Suprapubic skin (tissue), 4 donors: ENCODE results near the gene KIF21B. TPM values are rescaled to one million over a fixed set of nuclear protein-coding genes. Genes with fewer than 3 reads are reported as not detected.

ENCODE experiments used
- DNase-seq, 2 donors: peaks; one replicate each; pipeline ENCODE4 v3.0.0-alpha.2; 2019; ENCODE audit warnings: low spot score in 2 of 2
- H3K27ac ChIP-seq: fragments of 200-600 bp; sonication (generic); one replicate; pipeline ENCODE4 v1.5.1; 2019
- H3K27me3 ChIP-seq: fragments of 200-600 bp; sonication (generic); one replicate; pipeline ENCODE4 v1.5.1; 2019
- H3K36me3 ChIP-seq: fragments of 200-600 bp; sonication (generic); one replicate; pipeline ENCODE4 v1.5.1; 2019
- H3K4me1 ChIP-seq: fragments of 200-600 bp; sonication (generic); one replicate; pipeline ENCODE4 v1.5.1; 2019
- H3K4me3 ChIP-seq: fragments of 200-600 bp; sonication (generic); one replicate; pipeline ENCODE4 v1.5.1; 2019; ENCODE audit warnings: mild to moderate bottlenecking
- H3K9me3 ChIP-seq: fragments of 200-600 bp; sonication (generic); one replicate; pipeline ENCODE4 v1.5.1; 2019
- EP300 ChIP-seq: sonication (generic); formaldehyde crosslinking; IDR thresholded peaks from one replicate; pipeline ENCODE4 v1.6.1; 2017; ENCODE audit warnings: antibody characterized with exemption
- POLR2A ChIP-seq, 2 donors: fragments of 450-650 bp; IDR thresholded peaks; one replicate each; pipeline ENCODE4 v1.6.1; 2017; ENCODE audit warnings: antibody characterized with exemption in 2 of 2, mild to moderate bottlenecking in 2 of 2, moderate library complexity in 2 of 2
- POLR2AphosphoS5 ChIP-seq, 3 donors: sonication (generic); formaldehyde crosslinking; IDR thresholded peaks; one replicate each; pipeline ENCODE4 v1.6.1; 2017; ENCODE audit warnings: antibody characterized with exemption in 3 of 3
- WGBS: methylation state at CpG from one replicate; pipeline ENCODE4 v1.1.5; 2018; 5-methylcytosine and 5-hydroxymethylcytosine counted together
- total RNA-seq, 4 donors: library from RNA; depleted of rRNA; stranded (reverse); fragments of >200 nt; gene quantifications; one replicate each; pipeline ENCODE4 v1.1.0, GENCODE V29; 2016
- TF ChIP-seq, protein P1 (sequence below), 2 donors: fragments of 200-600 bp in 1 of 2; fragments of 450-650 bp in 1 of 2; sonication (generic) in 1 of 2; IDR thresholded peaks; one replicate each; pipeline ENCODE4 v1.5.1; 2016 to 2019; ENCODE audit warnings: antibody characterized with exemption in 2 of 2, mild to moderate bottlenecking in 1 of 2, moderate library complexity in 1 of 2

Gene KIF21B
- total RNA-seq, 4 donors from 2014 or later: 0.65 to 2.3 (median 1.1) TPM

DNA sequence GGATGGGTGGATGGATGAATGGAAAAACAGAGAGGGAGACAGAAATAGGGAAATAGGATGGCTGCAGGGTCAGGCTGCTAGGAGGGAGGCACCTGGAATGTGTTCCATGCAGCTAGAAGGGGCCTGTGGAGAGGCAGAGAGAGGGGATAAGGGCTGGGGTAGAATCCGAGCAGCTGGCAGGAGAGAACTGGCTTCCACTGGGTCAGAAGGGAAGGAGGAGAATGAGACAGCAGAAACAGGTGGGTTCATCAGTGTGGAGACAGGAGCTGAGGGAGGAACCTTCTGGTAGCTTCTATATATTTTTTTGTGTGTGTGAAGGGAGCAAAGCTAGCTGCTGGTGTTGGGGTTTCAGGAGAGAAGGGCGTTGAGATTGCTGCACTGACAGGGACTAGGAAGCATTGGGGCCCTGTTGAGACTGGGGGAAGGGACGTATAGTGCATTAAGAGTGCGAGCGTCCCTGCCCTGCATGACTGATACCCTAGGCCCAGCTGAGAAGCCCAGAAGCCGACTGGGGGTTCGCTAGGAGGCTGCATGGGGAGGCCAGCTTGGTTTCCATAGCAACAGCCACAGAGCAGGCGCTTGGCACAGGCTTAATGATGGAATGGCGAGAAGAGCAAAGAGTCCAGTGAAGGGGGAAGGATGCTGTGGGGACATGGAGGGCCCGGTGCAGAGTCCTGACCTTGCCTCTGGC lies 14.8 kb upstream of the KIF21B start:
- H3K36me3 ChIP-seq: no peaks in the 10 kb centered on the region
- 89% methylated on average over 10 of the region's 10 CpGs for WGBS
- H3K9me3 ChIP-seq: no peaks in the 10 kb centered on the region
- no peak overlapping the region for H3K27ac ChIP-seq
- no peak for DNase-seq
- no peak for TF ChIP-seq POLR2A (IDR thresholded peaks at IDR 0.05)
- no peak for TF ChIP-seq POLR2AphosphoS5 (IDR thresholded peaks at IDR 0.05)
- TF ChIP-seq, protein P1, sequence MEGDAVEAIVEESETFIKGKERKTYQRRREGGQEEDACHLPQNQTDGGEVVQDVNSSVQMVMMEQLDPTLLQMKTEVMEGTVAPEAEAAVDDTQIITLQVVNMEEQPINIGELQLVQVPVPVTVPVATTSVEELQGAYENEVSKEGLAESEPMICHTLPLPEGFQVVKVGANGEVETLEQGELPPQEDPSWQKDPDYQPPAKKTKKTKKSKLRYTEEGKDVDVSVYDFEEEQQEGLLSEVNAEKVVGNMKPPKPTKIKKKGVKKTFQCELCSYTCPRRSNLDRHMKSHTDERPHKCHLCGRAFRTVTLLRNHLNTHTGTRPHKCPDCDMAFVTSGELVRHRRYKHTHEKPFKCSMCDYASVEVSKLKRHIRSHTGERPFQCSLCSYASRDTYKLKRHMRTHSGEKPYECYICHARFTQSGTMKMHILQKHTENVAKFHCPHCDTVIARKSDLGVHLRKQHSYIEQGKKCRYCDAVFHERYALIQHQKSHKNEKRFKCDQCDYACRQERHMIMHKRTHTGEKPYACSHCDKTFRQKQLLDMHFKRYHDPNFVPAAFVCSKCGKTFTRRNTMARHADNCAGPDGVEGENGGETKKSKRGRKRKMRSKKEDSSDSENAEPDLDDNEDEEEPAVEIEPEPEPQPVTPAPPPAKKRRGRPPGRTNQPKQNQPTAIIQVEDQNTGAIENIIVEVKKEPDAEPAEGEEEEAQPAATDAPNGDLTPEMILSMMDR (IDR thresholded peaks at IDR 0.05): no peak
- no peak for TF ChIP-seq EP300
- H3K27me3 ChIP-seq: peaks cover 4% of the 10 kb centered on the region
- peaks cover 5% of the 10 kb centered on the region for H3K4me1 ChIP-seq
- H3K4me3 ChIP-seq: no peak overlapping the region

DNA sequence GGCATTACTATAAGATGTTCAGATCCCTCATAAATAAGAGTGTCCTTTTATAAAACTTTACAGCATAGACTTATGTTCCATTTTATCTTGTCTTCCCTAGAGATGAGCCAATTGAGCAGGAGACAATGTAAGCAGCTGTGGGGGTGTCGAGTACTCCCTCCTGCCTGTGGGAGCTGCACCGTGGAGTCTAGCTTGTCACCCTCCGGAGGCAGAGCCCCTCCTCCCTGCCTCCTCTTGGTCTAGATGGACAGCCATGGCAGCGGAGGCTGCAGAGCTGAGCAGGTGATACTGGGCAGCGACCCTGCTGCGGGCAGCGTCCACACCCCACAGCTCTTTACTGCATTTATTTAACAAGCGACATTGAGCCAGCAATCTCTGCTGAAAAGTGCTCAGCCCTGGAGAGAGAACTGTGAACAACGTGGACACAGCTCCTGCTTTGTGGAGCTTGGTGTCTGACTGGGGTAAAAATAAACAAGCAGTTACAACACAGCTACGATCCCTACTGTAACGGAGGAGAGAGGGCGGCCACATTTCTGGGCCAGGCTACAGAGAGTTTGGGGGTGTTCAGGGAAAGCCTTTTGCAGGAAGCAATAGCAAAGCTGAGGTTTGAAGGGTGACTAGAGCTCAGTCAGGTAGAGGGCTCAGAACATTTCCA lies 12.8 kb upstream of the KIF21B start:
- no peaks in the 10 kb centered on the region for H3K9me3 ChIP-seq
- WGBS: 67% methylated on average over 9 of the region's 12 CpGs
- TF ChIP-seq, protein P1 (IDR thresholded peaks at IDR 0.05): no peak
- TF ChIP-seq POLR2A (IDR thresholded peaks at IDR 0.05): no peak
- no peak for TF ChIP-seq POLR2AphosphoS5 (IDR thresholded peaks at IDR 0.05)
- TF ChIP-seq EP300: no peak
- H3K27ac ChIP-seq: no peak overlapping the region
- no peak for DNase-seq
- H3K27me3 ChIP-seq: peaks cover 4% of the 10 kb centered on the region
- no peaks in the 10 kb centered on the region for H3K4me1 ChIP-seq
- H3K36me3 ChIP-seq: no peaks in the 10 kb centered on the region
- H3K4me3 ChIP-seq: no peak overlapping the region

DNA sequence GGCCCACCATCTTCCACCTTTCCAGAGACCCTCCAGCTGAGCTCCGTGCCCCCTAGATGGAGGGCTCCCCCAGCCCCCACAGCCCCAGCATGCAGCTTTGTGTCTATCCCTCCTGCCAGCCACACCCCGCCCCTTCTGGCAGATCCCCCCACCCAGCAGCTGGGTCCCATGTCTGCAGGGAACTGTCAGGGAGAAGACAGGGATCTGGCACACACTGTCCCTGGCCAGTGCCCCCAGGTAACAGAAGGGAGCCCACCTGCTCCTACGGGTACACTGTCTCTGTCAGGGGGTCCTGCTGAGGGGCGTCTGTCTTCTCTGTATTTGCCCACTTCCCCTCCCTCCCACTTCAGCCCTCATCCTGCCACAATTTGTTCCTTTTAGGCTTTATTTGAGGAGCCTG lies 11.2 kb upstream of the KIF21B start:
- Histone ChIP-seq H3K9me3 (no peaks in the 10 kb centered on the region), H3K36me3 (no peaks in the 10 kb centered on the region), H3K4me3 (no peak overlapping the region), H3K27me3 (peaks cover 4% of the 10 kb centered on the region), H3K27ac (no peak overlapping the region), H3K4me1 (no peaks in the 10 kb centered on the region)
- no peak for DNase-seq
- TF ChIP-seq, protein P1 (IDR thresholded peaks at IDR 0.05): no peak
- TF ChIP-seq POLR2A (IDR thresholded peaks at IDR 0.05): no peak
- TF ChIP-seq EP300: no peak
- no peak for TF ChIP-seq POLR2AphosphoS5 (IDR thresholded peaks at IDR 0.05)
- 90% methylated on average over 2 of the region's 4 CpGs for WGBS

DNA sequence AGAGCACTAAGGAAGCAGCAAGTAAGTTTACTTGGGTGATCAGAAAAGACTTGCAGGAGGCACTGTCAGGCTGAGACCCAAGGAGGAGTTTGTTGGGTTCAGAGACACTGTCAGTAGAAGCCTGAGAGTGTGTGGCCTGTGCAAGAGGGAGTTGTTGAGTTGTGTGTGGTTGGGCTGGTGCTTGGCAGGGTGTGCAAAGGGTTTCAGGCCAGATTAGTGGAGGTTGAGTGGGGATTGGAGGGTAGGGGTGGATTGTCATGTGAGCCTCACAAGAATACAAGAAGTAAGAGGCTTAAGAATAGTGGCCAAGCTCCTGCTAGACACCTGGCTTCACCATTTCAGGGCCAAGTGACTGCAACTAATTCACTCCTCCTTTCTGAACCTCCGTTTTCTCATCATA lies 8.9 kb upstream of the KIF21B start:
- DNase-seq: no peak
- H3K4me1 ChIP-seq: no peaks in the 10 kb centered on the region
- peaks cover 4% of the 10 kb centered on the region for H3K27me3 ChIP-seq
- H3K36me3 ChIP-seq: no peaks in the 10 kb centered on the region
- TF ChIP-seq POLR2A (IDR thresholded peaks at IDR 0.05): no peak
- H3K9me3 ChIP-seq: no peaks in the 10 kb centered on the region
- no peak overlapping the region for H3K4me3 ChIP-seq
- H3K27ac ChIP-seq: no peak overlapping the region
- WGBS: 97% methylated on average over 1 of the region's 1 CpG

DNA sequence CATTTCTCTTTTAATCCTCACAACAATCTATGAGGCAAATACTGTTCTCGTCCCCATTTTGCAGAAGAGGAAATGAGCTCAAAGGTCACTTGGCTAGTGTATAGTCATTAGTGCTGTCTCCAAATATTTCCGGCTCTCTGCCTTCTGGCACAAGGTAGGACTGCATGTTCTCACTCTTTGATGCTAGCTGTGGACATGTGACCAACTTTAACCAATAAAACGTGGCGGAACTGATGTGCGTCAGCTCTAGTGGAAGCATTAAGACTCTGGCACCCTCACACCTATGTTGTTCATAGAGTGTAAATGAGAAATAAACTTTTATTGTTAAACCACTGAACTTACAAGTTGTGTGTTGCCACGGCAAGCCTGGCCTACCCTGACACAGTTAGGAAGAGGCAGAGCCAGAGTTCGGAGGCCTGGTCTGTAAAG lies 5.0 kb upstream of the KIF21B start:
- H3K4me1 ChIP-seq: peaks cover 13% of the 10 kb centered on the region

More for the DNA sequence above, 5.0 kb upstream of the KIF21B start:
- 76% methylated on average over 7 of the region's 7 CpGs for WGBS
- no peak for DNase-seq
- Histone ChIP-seq H3K4me3 (no peak overlapping the region), H3K9me3 (no peaks in the 10 kb centered on the region), H3K36me3 (no peaks in the 10 kb centered on the region), H3K27me3 (no peaks in the 10 kb centered on the region), H3K27ac (no peak overlapping the region)
- no peak for TF ChIP-seq POLR2A (IDR thresholded peaks at IDR 0.05)
- TF ChIP-seq, protein P1 (IDR thresholded peaks at IDR 0.05): no peak
- no peak for TF ChIP-seq EP300
- TF ChIP-seq POLR2AphosphoS5 (IDR thresholded peaks at IDR 0.05): no peak
